HG02759 (cell line): ENCODE data around the gene ST8SIA2.
A peak's percentile ranks its signal among the peaks of the same experiment; 100 is the strongest.

Source experiments
- ATAC-seq: cut with Tn5 transposase; IDR thresholded peaks from one replicate; pipeline ENCODE4 v1.9.1; 2021; ENCODE audit warnings: mild to moderate bottlenecking, moderate library complexity; ENCODE audit not compliant: unreplicated experiment

The ST8SIA2 gene

GRCh38 chr15:92393071-92393979 lies at the start of gene ST8SIA2:
Gene ST8SIA2 (plus strand): TSS chr15:92393881. CDS start chr15:92394065, 184 bp downstream.
- ATAC-seq, result no peak

GRCh38 chr15:92343924-92344643 lies 49.6 kb upstream of the ST8SIA2 start:
- ATAC-seq, result no peak

- no peak for ATAC-seq
These were observed 47.6 kb upstream of the ST8SIA2 start for GRCh38 chr15:92346063-92346462.

- no peak for ATAC-seq
These were observed 38.4 kb upstream of the ST8SIA2 start for GRCh38 chr15:92355307-92355706.

GRCh38 chr15:92361321-92362000 lies 32.2 kb upstream of the ST8SIA2 start:
- no peak for ATAC-seq

GRCh38 chr15:92362001-92362350 lies 31.7 kb upstream of the ST8SIA2 start:
- no peak for ATAC-seq

- ATAC-seq, result no peak
These were observed 28.6 kb upstream of the ST8SIA2 start for GRCh38 chr15:92365084-92365483.

GRCh38 chr15:92365906-92366305 lies 27.8 kb upstream of the ST8SIA2 start:
- no peak for ATAC-seq

- no peak for ATAC-seq
These were observed 27.3 kb upstream of the ST8SIA2 start for GRCh38 chr15:92366381-92366780.

- no peak for ATAC-seq
These were observed 18.6 kb upstream of the ST8SIA2 start for GRCh38 chr15:92375057-92375456.

- ATAC-seq, result no peak
These were observed 17.6 kb upstream of the ST8SIA2 start for GRCh38 chr15:92376109-92376508.

- no peak for ATAC-seq
These were observed 16.4 kb upstream of the ST8SIA2 start for GRCh38 chr15:92377083-92377789.

- ATAC-seq, result peak; percentile 57
These were observed 10.0 kb upstream of the ST8SIA2 start for GRCh38 chr15:92383519-92384324.

GRCh38 chr15:92384381-92384780 lies 9.3 kb upstream of the ST8SIA2 start:
- no peak for ATAC-seq

- ATAC-seq, result no peak
These were observed 8.6 kb upstream of the ST8SIA2 start for GRCh38 chr15:92385096-92385495.

- ATAC-seq, result peak; percentile 54
These were observed 2.0 kb upstream of the ST8SIA2 start for GRCh38 chr15:92391640-92392039.

- ATAC-seq, result no peak
These were observed 1.2 kb upstream of the ST8SIA2 start for GRCh38 chr15:92392462-92392861.

GRCh38 chr15:92393980-92394308 lies 263 bp downstream of the ST8SIA2 start:
- no peak for ATAC-seq

GRCh38 chr15:92394309-92395097 lies 822 bp downstream of the ST8SIA2 start:
- ATAC-seq, result no peak
